Erythroblast (primary cell): ENCODE results near the gene IDH3G.

ENCODE experiments used
- DNase-seq, 2 experiments: peaks; one replicate each; lab custom pipeline; 2025; lab: John Stamatoyannopoulos, UW
- GATA1 ChIP-seq: IDR thresholded peaks from 2 replicates; pipeline ENCODE4 v1.6.1; 2011; ENCODE audit warnings: low read depth, mild to moderate bottlenecking, control low read depth, low read length, moderate library complexity
- POLR2A ChIP-seq: IDR thresholded peaks from 2 replicates; pipeline ENCODE4 v1.6.1; 2011; ENCODE audit warnings: mild to moderate bottlenecking, low read length

The IDH3G gene

GRCh38 chrX:153777261-153778090 is 16.7 kb downstream of the IDH3G start:
- DNase-seq: no peak
- TF ChIP-seq POLR2A (peak; percentile 11), GATA1 (no peak)

- DNase-seq: peak in 1 of 2 experiments; percentile 5
- no peak for TF ChIP-seq POLR2A
- no peak for TF ChIP-seq GATA1
Observed at GRCh38 chrX:153776611-153777045, 17.5 kb downstream of the IDH3G start.

DNA sequence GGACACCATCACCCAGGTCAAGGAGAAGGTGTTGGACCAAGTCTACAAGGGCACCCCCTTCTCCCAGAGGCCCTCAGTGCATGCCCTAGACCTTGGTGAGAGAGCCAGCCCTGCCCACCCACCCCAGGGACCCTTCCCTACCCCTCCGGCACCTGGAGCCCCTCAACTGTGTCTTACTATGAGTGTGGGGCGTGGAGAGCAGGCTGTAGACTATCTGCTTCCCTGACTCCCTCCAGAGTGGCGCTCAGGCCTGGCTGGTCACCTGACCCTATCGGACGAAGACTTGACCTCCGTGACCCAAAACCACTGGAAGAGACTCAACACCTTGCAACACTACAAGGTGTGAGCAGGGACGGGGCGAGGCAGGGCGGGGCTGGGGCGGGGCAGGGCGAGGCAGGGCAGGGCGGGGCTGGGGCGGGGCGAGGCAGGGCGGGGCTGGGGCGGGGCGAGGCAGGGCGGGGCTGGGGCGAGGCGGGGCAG is 18.0 kb downstream of the IDH3G start:
- DNase-seq: no peak
- TF ChIP-seq POLR2A (no peak), GATA1 (no peak)

DNA sequence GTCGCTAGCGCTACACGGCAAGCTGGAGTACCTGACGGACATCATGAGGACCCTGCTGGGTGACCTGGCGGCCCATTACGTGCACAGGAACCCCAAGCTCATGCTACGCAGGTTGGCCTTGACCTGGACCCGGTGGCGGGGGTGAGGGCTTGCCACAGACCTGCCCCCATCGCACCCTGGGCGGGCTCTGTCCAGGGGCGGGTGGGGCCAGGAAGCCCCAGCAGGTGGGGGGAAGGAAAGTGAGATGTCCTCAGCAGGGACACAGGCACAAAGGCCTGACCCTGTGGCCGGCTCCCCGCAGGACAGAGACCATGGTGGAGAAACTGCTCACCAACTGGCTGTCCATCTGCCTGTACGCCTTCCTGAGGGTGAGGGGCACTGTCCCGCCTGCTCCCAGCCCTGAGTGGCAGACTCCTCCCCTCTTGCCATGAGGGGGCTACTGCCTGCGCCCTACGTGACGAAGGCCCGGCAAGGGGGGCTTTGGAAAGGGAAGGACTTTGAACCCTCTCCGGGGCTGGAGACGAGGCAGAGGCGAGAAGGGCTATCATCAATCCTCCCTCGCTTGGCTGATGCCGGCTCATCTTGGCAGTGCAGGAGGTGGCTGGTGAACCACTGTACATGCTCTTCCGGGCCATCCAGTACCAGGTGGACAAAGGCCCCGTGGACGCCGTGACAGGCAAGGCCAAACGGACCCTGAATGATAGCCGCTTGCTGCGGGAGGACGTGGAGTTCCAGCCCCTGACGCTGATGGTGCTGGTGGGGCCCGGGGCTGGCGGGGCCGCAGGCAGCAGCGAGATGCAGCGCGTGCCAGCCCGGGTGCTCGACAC is 18.7 kb downstream of the IDH3G start:
- DNase-seq: no peak
- TF ChIP-seq POLR2A (no peak), GATA1 (no peak)

GRCh38 chrX:153774576-153775292 is 19.4 kb downstream of the IDH3G start:
- no peak for TF ChIP-seq POLR2A
- TF ChIP-seq GATA1: no peak
- no peak for DNase-seq

- DNase-seq: no peak
- TF ChIP-seq POLR2A: no peak
- TF ChIP-seq GATA1: no peak
Observed at GRCh38 chrX:153773741-153774575, 20.2 kb downstream of the IDH3G start.

DNA sequence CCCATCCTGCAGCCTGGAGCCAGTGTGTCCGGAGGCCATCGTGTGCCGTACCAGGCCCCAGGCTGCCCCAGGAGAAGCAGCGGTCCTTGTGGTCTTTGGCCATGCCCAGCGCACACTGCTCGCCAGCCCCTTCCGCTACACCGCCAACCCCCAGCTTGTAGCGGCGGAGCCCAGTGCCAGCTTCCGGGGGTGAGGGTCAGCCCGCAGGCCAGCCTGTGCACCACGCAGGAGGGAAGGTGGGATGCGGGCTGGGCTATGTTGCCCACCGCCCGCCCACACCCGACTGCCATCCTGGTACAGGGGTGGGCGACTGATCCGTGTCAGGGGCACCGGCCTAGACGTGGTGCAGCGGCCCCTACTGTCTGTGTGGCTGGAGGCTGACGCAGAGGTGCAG is 21.0 kb downstream of the IDH3G start:
- no peak for TF ChIP-seq POLR2A
- no peak for TF ChIP-seq GATA1
- DNase-seq: no peak

- DNase-seq: no peak
- TF ChIP-seq GATA1 (no peak), POLR2A (no peak)
Observed at GRCh38 chrX:153772316-153773217, 21.6 kb downstream of the IDH3G start.

- TF ChIP-seq POLR2A (no peak), GATA1 (no peak)
- no peak for DNase-seq
Observed at GRCh38 chrX:153771415-153772315, 22.5 kb downstream of the IDH3G start.

DNA sequence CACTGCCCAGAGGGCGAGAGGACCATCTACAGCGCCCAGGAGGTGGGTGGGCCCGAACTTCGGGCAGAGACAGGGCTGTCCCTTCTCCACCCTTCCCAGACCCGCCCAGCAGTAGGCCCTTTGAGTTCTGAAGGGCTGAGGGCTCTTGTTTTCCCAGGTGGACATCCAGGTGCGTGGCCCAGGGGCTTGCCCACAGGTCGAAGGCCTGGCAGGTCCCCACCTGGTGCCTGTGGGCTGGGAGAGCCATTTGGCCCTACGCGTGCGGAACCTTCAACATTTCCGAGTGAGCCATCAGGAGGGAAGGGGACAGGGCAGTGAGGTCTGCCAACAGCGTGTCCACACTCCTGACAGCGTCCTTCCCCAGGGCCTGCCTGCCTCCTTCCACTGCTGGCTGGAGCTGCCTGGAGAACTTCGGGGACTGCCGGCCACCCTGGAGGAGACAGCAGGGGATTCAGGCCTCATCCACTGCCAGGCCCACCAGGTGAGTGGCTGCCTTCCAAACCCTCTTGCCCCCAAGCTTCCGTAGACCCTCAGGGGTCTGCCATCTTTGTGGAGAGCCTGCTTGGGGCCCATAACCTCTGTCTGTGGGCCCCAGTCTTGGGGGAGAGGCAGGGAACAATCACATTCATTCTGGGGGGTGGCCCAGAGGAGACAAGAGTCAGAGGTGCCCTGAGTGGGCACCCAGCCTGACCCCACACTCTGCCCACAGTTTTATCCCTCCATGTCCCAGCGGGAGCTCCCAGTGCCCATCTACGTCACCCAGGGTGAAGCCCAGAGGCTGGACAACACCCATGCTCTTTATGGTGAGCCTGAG is 23.4 kb downstream of the IDH3G start:
- no peak for DNase-seq
- no peak for TF ChIP-seq POLR2A
- TF ChIP-seq GATA1: no peak
